ENCODE measurements around the gene AK2.
"Not testable (repeated sequence)": the region's sequence is repeated elsewhere in the genome, so short reads cannot be mapped to it uniquely, and the experiment has no call there.

AK2 gene

DNA sequence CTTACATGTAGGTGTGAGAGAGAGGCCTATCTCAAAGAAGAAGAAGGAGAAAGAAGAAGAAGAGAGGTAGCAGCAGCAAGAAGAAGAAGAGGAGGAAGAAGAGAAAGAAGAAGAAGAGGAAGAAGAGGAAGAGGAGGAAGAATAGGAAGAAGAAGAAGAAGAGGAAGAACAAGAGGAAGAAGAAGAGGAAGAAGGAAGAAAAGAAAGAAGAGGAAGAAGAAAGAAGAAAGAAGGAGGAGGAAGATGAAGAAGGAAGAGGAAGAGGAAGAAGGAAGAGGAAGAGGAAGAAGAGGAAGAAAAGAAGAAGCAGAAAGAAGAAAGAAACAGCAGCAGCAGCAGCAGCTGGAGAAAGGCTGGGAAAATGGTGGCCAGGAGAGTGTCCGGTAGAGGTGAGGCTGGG is 33.9 kb upstream of the AK2 start:
- TF ChIP-seq L3MBTL2 (conservative IDR thresholded peaks at IDR 0.05) (no peak), TARDBP (IDR thresholded peaks at IDR 0.05) (peak; percentile 21; the same call in 1 of the 2 replicates)
- DNase-seq (ENCODE audit: extremely low spot score), result no peak
- ChIA-PET POLR2A (no interaction called here), CTCF (no interaction called here)

DNA sequence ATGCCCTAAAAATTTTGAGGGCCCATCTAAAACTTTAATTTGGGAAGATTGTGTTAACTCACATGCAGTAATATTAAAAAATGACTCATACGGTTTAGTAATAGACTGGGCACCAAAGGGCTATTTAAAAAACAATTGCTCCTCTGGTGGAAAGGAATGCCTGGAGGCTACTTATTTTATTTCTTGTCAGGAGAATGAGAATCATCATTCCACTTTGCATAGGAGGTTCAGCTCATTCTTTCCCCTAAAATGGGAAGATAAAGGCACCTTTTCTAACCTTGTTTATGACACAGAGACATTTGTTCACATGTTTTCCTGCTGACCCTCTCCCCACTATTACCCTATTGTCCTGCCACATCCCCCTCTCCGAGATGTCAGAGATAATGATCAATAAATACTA is 31.4 kb upstream of the AK2 start:
- CTCF ChIA-PET; DNase-seq (ENCODE audit: extremely low spot score); POLR2A ChIA-PET: not testable (repeated sequence)

DNA sequence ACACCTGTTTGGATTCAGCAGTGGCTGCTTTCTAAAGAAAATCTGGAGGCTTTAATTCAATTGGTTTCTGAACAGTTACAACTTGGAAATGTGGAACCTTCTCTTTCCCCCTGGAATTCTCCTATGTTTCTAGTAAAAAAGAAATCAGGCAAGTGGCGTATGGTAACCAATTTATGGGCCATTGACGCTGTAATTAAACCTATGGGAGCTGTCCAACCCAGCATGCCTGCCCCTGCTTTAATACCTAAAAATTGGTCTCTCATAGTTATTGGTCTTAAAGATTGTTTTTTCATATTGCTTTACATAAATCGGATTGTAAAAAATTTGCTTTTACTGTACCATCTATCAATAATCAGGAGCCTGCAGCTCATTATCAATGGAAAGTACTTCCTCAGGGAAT is 29.8 kb upstream of the AK2 start:
- DNase-seq (ENCODE audit: extremely low spot score); POLR2A ChIA-PET: not testable (repeated sequence)
- CTCF ChIA-PET, result interaction anchor here (0.8 kb wide), 1 partner anchor 20 kb away, joined by 3 read pairs; no protein-coding TSS in a partner anchor

DNA sequence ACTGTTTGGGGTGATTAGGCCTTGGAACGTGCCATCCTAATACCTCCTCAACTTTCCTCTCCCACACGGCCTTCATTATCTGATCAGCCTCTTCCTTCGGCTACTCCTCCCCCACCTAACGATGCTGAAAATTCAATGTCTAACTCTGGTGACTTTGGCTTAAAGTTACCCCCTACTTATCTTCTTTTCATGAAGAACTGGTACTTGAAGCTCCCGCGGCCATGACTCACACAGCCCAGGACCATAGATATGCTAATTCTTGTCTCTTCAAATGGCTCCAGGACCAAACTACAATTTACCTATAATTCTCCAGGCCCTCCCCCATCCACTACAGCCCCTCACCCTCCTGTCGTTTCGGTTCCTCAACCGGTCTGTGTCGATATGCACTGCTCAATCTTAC is 28.6 kb upstream of the AK2 start:
- TF ChIP-seq L3MBTL2 (conservative IDR thresholded peaks at IDR 0.05) (no peak), ZNF384 (IDR thresholded peaks at IDR 0.05) (no peak), LEF1 (IDR thresholded peaks at IDR 0.05; ENCODE audit: borderline replicate concordance) (no peak), HDGF (IDR thresholded peaks at IDR 0.05; ENCODE audit: borderline replicate concordance) (no peak), FOXA1 (IDR thresholded peaks at IDR 0.05) (no peak), NFRKB (IDR thresholded peaks at IDR 0.05) (no peak), FOXM1 (IDR thresholded peaks at IDR 0.05; ENCODE audit: borderline replicate concordance) (no peak), CTBP1 (IDR thresholded peaks at IDR 0.05; ENCODE audit: borderline replicate concordance) (no peak), SUZ12 (IDR thresholded peaks at IDR 0.05) (no peak), SP1 (IDR thresholded peaks at IDR 0.05) (no peak), ARNT (IDR thresholded peaks at IDR 0.05) (no peak), BHLHE40 (IDR thresholded peaks at IDR 0.05; ENCODE audit: borderline replicate concordance) (no peak), ELF4 (IDR thresholded peaks at IDR 0.05) (no peak), TARDBP (IDR thresholded peaks at IDR 0.05) (no peak), FOXK2 (IDR thresholded peaks at IDR 0.05) (no peak)
- TF ChIP-seq, protein P1, sequence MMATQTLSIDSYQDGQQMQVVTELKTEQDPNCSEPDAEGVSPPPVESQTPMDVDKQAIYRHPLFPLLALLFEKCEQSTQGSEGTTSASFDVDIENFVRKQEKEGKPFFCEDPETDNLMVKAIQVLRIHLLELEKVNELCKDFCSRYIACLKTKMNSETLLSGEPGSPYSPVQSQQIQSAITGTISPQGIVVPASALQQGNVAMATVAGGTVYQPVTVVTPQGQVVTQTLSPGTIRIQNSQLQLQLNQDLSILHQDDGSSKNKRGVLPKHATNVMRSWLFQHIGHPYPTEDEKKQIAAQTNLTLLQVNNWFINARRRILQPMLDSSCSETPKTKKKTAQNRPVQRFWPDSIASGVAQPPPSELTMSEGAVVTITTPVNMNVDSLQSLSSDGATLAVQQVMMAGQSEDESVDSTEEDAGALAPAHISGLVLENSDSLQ (IDR thresholded peaks at IDR 0.05), result no peak
- POLR2A ChIA-PET, result no interaction called here
- no peak for DNase-seq (ENCODE audit: extremely low spot score)
- CTCF ChIA-PET, result no interaction called here

DNA sequence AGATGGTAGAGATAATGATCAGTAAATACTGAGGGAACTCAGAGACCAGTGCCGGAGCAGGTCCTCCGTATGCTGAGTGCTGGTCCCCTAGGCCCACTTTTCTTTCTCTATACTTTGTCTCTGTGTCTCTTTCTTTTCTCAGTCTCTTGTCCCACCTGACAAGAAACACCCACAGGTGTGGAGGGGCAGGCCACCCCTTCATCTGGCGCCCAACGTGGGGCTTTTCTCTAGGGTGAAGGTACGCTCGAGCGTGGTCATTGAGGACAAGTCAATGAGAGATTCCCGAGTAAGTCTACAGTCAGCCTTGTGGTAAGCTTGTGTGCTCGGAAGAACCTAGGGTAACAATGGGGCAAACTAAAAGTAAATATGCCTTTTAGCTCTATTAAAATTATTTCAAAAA is 27.6 kb upstream of the AK2 start:
- POLR2A ChIA-PET; DNase-seq (ENCODE audit: extremely low spot score); CTCF ChIA-PET: not testable (repeated sequence)

DNA sequence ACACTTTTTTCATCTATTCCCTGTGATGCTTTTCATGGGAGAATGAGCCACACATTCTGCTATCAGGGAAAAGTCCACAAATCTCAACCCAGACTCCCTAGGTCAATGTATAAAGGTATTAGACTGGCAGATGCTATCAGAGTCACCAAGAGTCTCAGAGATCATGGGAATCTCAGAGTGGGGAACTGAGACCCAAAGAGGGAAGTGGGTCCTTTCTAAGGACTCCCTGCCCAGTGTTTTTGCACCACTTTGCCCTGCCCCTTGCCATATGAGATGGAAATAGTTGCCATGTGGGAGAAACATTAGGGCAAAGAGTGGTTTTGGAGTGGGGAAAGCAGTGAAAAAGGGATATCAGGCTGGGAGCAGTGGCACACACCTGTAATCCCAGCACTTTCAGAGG is 25.2 kb upstream of the AK2 start:
- ChIA-PET CTCF (interaction anchor here (0.5 to 0.7 kb wide), 2 partner anchors 39 to 65 kb away, joined by 3 to 6 read pairs; no protein-coding TSS in a partner anchor), POLR2A (no interaction called here)
- no peak for TF ChIP-seq BHLHE40 (IDR thresholded peaks at IDR 0.05; ENCODE audit: borderline replicate concordance)
- TF ChIP-seq TARDBP (IDR thresholded peaks at IDR 0.05), result no peak
- TF ChIP-seq ARNT (IDR thresholded peaks at IDR 0.05), result no peak
- TF ChIP-seq SUZ12 (IDR thresholded peaks at IDR 0.05), result no peak
- TF ChIP-seq FOXK2 (IDR thresholded peaks at IDR 0.05), result no peak
- TF ChIP-seq, protein P1 (IDR thresholded peaks at IDR 0.05), result no peak
- no peak for TF ChIP-seq ELF4 (IDR thresholded peaks at IDR 0.05)
- no peak for TF ChIP-seq FOXM1 (IDR thresholded peaks at IDR 0.05; ENCODE audit: borderline replicate concordance)
- TF ChIP-seq SP1 (IDR thresholded peaks at IDR 0.05), result no peak
- DNase-seq (ENCODE audit: extremely low spot score), result no peak

DNA sequence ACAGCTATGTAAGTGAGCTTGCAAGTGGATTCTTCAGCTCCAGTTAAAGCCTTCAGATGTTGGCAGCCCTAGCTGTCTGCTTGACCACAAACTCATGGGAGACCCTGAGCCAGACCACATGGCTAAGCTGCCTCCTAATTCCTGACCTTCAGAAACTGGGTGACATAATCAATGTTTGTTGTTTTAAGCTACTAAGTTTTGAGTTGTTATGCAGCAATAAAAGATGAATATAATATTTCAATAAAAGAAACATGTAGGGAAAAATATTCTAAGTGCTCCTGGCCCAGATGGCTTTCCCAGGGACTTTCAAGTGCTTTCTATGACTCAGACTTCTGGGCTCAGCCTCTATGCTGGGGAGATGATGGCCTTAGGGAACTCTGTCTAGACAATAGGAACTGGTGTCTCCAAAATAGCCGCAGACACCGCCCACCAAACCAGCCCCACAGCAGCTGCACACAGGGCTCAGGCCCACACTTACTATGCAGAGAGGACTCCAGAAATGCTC is 23.9 kb upstream of the AK2 start:
- TF ChIP-seq ARNT (IDR thresholded peaks at IDR 0.05) (no peak), FOXA1 (IDR thresholded peaks at IDR 0.05) (no peak), CTBP1 (IDR thresholded peaks at IDR 0.05; ENCODE audit: borderline replicate concordance) (no peak), L3MBTL2 (conservative IDR thresholded peaks at IDR 0.05) (no peak), SP1 (IDR thresholded peaks at IDR 0.05) (no peak), LEF1 (IDR thresholded peaks at IDR 0.05; ENCODE audit: borderline replicate concordance) (no peak), SUZ12 (IDR thresholded peaks at IDR 0.05) (no peak), TARDBP (IDR thresholded peaks at IDR 0.05) (no peak), ZNF384 (IDR thresholded peaks at IDR 0.05) (no peak), NFRKB (IDR thresholded peaks at IDR 0.05) (no peak), FOXK2 (IDR thresholded peaks at IDR 0.05) (no peak), ELF4 (IDR thresholded peaks at IDR 0.05) (no peak), HDGF (IDR thresholded peaks at IDR 0.05; ENCODE audit: borderline replicate concordance) (no peak), BHLHE40 (IDR thresholded peaks at IDR 0.05; ENCODE audit: borderline replicate concordance) (no peak)
- TF ChIP-seq, protein P1 (IDR thresholded peaks at IDR 0.05), result no peak
- no peak for DNase-seq (ENCODE audit: extremely low spot score)
- ChIA-PET CTCF (no interaction called here), POLR2A (interaction anchor here (1.2 kb wide), 1 partner anchor 20 kb away, joined by 3 read pairs; the partner anchor contains the start of gene AZIN2)
